Mucosa of gallbladder (tissue), 1 donor: ENCODE results near the gene PMEL. TPM values are rescaled to one million over a fixed set of nuclear protein-coding genes. Genes with fewer than 3 reads are reported as not detected.
"Not testable (repeated sequence)": the region's sequence is repeated elsewhere in the genome, so short reads cannot be mapped to it uniquely, and the experiment has no call there.

Source experiments
- DNase-seq: peaks from one replicate; pipeline ENCODE4 v3.0.0-alpha.2; 2020; ENCODE audit warnings: low spot score
- total RNA-seq: library from RNA; stranded (reverse); gene quantifications from one replicate; pipeline ENCODE4 v1.2.1, GENCODE V29; 2021
- donor health status: DM: no; HTN: no; CAD: no.

PMEL gene
- total RNA-seq, 1 donor from 2014 or later, result 2.9 TPM

DNA sequence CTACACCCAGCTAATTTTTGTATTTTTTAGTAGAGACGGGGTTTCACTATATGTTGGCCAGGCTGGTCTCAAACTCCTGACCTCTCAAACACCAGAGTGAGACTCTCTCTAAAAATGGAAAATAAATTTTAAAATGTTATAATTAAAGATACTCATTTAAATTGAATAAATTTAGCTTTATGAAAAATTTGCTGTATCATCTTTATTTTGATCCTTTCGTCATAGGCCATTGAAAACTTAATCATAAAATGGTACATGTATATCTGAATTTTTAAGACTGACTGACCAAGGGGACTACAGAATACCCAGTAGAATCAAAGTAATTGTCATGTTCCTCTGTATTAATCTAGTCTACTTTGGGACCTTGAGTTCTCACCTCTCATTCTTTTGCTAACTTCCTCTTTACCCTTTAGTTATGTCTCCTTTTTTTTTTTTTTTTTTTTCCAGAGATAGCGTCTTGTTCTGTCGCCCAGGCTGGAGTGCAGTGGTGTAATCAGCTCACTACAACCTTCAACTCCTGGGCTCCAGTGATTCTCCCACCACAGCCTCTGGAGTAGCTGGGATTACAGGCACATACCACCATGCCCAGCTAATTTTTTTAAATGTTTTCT lies 17.5 kb upstream of the PMEL start:
- no peak for DNase-seq

DNA sequence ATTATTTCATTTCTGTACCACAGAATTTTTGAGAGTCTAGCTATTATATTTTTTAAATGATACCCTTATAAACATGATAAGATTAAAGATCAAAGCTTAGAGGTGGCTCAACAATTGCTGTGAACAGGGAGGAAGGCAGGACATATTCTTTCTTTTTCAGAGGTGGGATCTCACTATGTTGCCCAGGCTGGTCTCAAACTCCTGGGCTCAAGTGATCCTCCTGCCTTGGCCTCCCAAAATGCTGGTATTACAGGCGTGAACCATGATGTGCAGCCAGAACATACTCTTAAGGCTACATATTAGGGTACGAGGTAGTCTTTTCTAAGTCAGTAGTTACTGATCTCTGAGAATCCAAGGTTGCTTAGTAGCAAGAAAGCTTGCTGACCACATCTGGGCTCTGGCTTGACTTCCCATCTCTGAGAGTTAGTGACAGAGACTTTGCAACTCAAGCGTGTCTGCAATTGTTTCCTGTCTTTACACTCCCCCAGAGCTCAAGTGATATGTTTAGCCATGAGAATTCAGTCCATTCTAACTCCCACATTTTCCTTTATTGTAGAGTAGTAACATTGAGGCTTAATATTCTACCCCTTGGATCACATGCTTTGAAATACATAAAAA lies 16.6 kb upstream of the PMEL start:
- no peak for DNase-seq

DNA sequence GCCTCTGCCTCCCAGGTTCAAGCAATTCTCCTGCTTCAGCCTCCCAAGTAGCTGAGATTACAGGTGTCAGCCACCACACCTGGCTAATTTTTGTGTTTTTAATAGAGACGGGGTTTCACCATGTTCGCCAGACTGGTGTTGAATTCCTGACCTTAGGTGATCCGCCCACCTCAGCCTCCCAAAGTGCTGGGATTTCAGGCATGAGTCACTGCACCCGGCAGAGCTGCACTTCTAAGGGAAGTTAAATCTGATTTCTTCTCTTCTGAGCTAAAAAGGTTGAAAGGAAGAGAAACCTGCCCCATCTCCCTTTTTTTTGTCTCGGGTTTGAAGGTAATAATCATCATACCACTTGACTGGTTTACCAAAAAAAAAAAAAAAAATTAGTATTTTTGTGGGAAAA lies 16.0 kb upstream of the PMEL start:
- not testable (repeated sequence) for DNase-seq

DNA sequence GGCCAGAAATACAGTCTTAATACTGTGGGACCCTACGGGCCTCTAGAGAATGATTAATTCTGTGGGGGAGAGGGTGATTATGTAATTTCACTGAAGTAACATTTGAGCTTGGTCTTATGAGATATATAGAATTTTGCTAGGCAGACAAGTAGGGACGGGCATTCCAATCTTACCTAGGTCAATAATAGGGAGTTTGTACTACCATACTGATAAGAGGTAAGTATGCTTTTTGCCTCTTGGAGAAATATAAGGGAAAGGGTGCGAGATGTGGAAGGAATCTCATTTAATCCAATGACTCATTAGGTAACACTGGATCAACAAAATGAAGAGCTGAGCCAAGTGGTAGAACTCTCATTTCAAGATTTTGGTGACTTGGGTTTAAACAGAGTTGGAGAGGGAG lies 13.2 kb upstream of the PMEL start:
- DNase-seq, result no peak

DNA sequence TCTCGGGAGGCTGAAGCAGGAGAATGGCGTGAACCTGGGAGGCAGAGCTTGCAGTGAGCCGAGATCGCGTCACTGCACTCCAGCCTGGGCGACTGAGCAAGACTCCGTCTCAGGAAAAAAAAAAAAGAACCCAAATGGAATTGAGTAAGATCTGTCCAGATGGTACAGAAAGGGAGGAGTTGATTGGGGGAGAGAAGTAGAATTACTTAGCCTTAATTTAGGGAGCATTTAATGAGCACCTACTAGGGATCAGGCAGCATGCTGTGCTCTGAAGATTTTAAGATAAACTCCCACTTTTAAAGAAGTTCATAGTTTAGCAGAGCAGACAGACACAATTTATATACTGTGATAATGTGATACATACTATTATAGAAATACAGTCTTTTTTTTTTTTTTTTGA lies 12.6 kb upstream of the PMEL start:
- no peak for DNase-seq

DNA sequence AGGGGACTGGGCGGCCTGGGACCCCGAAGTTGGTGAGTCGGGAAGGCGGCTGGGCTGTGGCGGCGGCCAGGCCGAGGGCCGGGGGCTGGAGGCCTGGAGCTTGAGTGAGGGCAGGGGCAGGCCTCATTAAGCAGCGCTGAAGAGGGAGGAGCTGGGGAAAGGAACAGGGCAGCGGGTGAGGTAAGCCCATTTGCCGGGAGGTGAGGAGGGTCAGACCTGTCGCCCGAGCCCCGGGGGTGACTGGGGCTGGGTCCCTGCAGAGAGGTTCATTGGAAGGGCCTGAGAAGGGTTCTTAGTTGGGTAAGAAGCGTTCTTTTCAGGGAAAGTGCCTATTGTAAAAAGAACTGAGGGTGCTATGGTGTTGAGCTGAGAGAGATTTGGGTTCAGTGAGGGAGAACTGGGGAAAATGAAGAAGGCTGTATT lies 8.5 kb upstream of the PMEL start:
- peak; percentile 50 for DNase-seq

DNA sequence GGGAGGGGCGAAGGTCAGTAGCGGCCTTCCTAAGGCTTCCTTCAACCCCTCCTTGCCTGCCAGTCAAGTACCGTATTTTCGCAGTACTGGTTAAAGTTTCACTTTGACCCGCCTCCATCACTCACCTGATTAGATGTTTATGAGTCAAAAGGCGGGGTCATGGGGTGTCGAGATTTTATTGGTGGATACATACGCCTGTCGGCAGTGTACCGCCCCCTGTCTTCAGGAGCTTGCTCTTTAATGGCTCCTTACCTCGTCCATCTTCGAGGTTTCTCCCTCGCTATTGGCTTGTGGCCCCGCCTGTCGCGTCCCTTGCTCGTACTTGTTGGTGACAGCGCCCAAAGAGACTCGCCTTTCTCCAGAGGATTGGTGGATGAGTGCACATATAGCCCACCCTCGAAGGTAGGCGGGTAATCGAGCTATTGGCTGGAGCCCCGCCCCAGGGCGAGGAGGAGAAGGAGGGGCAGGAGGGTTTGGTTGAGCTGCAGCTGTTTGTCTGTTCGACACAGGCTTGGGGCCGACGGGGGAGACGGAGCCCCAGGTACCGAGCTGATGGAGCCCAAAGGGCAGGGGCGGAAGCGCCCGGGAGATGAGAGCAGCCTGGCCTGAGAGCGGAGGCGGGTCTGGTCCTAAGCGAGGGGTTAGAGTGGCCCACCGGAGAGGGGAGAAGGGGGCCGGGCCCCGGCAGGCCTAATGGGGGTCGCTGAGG lies 7.9 kb upstream of the PMEL start, which contains the start of gene RAB5B:
TSS of gene RAB5B (plus strand) at position 480 of the 709 bp plus-strand sequence. CDS start 12,883 bp downstream, outside the sequence.
- DNase-seq, result peak; percentile 100

DNA sequence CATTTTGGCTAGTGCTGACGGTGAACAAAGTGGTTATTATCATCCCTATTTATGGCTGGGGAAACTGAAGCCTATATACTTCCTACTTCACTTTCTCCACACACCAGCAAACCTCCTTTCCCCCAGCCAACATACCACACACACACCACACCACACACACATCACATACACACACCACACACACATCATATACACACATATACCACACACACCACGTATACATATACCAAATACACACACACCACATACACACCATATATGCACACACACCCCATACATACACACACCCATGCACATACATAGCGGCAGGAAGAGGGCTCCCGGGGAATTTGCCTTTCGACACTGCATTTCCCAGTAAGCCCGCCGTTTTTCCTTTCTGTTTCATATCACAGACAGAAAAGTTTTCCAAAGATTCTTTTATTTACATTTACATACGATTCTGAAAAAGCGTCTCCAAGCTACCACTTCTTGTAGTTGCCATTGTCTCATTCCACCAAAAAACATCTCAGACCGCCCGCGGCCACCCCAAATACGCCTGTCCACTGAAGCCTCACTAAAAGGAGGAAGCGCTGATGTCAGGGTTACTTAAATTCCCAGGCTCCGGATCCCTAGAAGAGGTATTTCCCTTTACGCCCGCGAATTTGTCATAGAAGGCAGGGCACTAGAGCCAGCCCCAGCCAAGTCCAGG lies 7.2 kb upstream of the PMEL start:
- no peak for DNase-seq

DNA sequence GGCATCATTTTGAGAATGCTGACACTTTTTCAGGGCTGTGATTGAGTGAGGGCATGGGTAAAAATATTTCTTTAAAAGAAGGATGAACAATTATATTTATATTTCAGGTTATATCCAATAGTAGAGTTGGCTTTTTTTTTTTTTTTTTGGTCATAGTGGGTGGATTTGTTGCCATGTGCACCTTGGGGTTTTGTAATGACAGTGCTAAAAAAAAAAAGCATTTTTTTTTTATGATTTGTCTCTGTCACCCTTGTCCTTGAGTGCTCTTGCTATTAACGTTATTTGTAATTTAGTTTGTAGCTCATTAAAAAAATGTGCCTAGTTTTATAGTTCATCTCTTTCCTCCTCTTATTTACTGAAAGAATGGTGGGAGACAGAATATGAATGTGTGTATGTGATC lies 6.6 kb upstream of the PMEL start:
- DNase-seq, result no peak

DNA sequence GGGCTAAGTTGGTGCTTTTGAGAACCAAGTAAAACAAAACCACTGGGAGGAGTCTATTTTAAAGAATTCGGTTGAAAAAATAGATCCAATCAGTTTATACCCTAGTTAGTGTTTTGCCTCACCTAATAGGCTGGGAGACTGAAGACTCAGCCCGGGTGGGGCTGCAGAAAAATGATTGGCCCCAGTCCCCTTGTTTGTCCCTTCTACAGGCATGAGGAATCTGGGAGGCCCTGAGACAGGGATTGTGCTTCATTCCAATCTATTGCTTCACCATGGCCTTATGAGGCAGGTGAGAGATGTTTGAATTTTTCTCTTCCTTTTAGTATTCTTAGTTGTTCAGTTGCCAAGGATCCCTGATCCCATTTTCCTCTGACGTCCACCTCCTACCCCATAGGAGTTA lies 6.2 kb upstream of the PMEL start:
- no peak for DNase-seq

DNA sequence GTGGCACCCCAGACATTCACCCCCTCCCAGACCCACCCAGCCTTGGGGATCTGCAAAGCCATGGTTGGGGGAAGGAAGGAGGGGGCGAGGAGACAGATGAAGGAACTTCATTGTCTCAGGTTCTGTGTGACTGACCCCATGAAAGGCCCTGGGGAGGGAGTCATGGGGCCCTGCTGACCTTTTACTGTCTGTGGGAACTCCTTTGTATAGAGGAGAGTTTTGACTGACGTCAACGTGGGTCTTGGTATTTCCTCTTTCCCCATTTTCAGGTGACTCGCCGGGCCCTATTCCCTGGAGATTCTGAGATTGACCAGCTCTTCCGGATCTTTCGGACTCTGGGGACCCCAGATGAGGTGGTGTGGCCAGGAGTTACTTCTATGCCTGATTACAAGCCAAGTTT lies 4.9 kb upstream of the PMEL start:
- no peak for DNase-seq

DNA sequence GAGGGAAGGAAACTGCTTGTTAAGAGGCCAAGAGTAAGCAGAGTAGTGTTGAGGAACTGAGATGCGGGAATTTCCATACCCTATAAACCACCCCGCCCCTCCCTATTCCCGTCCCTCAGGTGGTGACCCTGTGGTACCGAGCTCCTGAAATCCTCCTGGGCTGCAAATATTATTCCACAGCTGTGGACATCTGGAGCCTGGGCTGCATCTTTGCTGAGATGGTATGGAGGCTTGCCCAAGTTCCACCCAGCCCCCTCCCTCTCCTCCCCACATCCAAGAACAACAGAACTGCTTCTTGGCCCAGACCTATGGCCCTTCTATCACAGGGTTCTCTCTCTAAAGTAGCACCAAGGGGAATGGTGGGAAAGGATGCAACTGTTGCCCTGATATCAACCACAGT lies 3.5 kb upstream of the PMEL start:
- no peak for DNase-seq

DNA sequence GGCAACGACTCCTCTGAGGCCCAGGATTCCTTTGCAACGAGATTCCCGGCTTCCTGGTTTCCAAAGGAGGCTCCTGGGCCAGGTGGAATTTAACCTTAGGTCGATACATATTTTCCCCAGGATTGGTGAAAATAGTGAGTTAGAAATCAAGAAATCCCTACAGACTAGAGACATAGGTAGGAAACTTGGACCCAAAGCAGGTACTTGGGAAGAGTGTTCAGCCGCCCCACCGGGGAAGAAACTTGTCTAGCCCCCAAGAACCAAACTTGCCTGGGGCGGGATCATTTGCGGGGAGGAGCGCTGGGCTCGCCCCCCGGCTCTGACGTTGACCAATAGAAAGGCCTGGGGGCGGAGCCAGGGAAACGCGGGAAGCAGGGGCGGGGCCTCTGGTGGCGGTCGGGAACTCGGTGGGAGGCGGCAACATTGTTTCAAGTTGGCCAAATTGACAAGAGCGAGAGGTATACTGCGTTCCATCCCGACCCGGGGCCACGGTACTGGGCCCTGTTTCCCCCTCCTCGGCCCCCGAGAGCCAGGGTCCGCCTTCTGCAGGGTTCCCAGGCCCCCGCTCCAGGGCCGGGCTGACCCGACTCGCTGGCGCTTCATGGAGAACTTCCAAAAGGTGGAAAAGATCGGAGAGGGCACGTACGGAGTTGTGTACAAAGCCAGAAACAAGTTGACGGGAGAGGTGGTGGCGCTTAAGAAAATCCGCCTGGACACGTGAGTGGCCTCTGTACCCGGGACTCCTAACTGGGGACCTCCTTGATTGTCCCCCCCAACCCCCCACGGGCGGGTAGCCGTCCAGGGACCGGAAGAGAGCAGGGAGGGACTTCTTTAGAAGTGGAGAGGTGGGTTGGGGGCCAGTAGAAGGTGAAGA lies 803 bp upstream of the PMEL start, which contains the start of gene CDK2:
TSS of gene CDK2 (plus strand) at position 423 of the 874 bp plus-strand sequence. CDS start at position 602, 179 bp downstream.
- peak; percentile 91 for DNase-seq

DNA sequence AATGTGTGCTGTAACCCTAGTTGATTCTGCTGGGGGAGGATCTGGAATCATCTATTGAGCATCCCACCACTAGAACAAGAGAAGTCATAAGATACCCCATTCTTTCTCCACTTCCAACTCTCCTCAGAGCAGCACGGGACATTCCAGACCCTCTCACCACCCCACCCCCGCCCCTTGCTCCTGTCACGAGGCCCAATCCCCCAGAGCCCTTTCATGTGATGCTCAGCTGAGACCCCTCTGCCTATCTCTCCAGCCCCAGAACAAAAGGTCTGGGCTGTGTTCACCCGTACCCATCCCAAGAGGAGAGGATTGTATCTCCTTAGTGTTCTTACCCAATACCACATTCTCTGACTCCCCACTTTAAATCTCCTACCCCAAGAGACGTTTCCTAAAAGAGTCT lies 602 bp downstream of the PMEL start:
- DNase-seq, result no peak

DNA sequence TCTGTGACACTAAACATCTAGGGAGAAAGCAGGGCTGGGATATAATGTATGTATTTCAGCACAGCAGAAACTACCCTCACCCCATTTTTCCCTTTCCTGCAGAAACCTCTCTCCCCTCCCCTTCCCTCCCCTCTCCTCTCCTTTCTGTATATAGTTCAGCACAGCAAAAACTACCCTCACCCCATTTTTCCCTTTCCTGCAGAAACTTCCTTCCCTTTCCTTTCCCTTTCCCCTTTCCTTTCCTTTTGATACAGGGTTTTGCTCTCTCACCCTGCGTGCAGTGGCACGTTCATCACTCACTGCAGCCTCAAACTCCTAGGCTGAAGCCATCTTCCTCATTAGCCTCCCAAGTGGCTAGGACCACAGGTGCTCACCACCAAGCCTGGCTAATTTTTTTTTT lies 2.1 kb downstream of the PMEL start:
- no peak for DNase-seq

DNA sequence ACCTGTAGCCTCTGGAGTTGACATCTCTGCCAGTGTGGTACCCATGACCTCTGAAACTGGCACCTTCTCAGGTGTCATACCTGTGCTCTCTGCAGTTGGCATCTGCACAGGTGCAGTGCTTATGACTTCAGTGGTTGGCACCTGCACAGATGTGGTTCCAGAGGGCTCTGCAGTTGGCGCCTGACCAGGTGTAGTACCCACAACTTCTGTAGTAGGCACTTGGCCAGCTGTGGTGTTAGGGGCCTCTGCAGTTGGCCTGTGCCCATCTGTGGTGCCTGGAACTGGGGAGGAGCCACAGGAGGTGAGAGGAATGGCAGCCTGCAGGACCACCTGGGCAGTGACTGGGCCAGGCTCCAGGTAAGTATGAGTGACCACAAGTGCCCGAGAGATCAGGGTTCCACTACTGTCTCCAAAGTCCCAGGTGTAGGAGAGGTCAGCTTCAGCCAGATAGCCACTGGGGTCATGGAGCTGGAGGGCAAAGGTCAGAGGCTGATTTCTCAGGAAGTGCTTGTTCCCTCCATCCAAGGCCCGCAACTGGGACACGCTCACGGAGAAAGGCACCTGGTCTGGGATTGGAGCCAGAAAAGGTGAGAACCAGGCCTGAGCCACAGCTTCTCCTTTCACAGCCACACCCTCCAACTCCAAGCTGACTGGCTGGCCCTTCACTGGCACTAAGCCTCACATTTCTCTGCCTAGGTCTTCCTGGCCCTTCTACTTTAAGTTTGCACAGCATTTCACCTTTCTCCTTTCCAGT lies 8.6 kb downstream of the PMEL start:
- peak; percentile 79 for DNase-seq

DNA sequence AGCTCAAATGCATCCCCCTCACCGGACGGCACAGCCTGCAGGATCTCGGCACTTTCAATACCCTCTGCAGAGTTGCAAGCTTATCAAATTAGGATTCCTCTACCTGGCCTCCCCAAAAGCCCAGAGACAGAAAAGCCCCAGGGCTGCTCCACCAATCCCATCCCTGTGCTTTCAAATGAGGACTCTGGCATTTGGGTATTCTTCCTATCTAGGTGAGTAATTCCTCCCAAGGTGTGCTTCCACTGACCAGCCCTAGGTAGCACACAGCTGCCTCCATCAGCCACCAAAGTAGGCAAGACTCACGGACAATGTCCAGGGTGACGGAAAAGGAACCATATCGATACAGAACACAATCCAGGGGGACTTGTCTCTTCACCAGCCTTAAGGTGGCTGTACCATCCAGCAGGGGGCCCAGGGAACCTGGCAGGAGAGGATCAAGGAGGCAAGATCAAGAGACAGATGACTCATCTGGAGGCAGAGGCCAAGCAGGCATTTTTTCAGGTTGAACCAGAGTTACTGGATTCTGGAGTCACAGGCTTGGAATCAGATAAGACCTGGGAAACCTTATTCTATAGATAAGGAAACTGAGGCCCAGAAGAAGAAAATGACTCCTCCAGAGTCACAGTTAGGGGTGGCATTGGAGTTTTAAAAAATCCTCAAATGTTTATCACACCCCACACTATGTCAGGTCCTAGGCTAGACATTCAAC lies 9.9 kb downstream of the PMEL start:
- DNase-seq, result peak; percentile 54

DNA sequence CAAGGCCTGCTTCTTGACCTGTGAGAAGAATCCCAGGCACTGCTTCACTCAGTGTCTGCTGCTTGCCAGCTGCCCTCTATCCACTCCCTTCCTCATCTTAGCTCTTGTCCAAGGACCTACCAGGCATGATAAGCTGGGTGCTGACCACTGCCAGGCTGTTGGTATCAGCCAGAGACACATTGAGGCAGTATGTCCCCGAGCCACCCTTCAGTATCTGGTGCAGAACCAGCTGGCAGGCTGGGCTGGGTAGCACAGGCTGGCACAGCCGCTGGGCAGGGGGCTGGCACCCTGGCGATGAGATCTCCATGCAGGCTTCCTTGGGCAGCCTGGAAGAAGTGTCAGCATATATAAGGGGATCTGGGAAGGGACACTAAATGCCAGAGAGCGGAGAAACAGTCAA lies 10.5 kb downstream of the PMEL start:
- DNase-seq, result no peak

DNA sequence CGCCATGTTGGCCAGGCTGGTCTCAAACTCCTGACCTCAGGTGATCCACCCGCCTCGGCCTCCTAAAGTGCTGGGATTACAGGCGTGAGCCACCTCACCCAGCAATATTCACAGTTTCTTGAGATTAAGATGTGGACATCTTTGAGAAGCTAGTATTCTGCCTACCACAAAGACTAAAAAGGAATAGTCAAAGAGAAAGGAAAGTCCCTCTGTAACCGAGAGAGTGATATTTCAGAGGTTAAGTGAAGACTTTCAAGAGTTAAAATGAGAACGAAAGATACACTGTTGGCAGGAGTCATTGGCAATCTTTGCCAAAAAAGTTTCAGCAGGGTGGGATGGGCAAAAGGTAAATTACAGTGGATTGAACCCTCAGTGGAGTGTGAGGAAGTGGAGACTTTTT lies 19.3 kb downstream of the PMEL start:
- DNase-seq, result no peak

DNA sequence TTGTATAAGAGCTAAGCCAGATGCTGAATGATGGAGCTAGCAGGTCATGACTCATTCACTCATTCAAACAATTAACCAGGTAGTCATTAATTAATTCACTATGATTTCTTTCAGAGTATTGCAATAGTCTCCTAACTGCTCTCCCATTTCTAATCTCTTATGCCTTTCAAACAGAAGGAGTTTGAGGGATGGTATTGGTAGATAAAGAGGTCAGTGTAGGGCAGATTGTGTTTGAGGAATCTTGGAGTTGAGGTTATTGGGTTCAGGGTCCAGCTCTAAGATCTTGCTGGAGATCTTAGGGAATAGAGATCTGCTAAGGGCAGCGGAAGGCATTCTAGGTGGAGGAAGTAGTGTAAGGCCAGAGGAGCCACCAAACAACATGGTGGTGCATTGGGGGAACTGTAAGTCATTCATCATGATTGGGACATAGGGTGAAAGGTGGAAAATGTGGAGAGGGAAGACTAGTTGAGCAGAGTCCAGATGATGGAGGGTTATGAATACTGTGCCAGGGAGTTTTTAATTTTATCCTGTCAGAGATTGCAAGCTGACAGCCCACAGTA lies 23.2 kb downstream of the PMEL start:
- DNase-seq, result no peak
